ENCODE results near the gene ACOXL.

Gene ACOXL

GRCh38 chr2:111105926-111106325 lies 373.6 kb downstream of the ACOXL start:
- TF ChIP-seq CTCF (IDR thresholded peaks at IDR 0.05; ENCODE audit: insufficient read depth, low read depth, low read length, missing control alignments), result no peak
- DNase-seq (ENCODE audit: low read depth), result no peak

GRCh38 chr2:111106706-111107105 lies 374.3 kb downstream of the ACOXL start:
- peak; percentile 18 for DNase-seq (ENCODE audit: low read depth)

More at GRCh38 chr2:111105926-111106325, 373.6 kb downstream of the ACOXL start:
- no peak overlapping the region for H3K4me3 ChIP-seq (ENCODE audit: low read length)

GRCh38 chr2:111108745-111109271 lies 376.4 kb downstream of the ACOXL start:
- no peak for TF ChIP-seq CTCF (IDR thresholded peaks at IDR 0.05; ENCODE audit: insufficient read depth, low read depth, low read length, missing control alignments)
- no peak overlapping the region for H3K4me3 ChIP-seq (ENCODE audit: low read length)
- peak; percentile 44 for DNase-seq (ENCODE audit: low read depth)

More at GRCh38 chr2:111106706-111107105, 374.3 kb downstream of the ACOXL start:
- H3K4me3 ChIP-seq (ENCODE audit: low read length), result no peak overlapping the region
- no peak for TF ChIP-seq CTCF (IDR thresholded peaks at IDR 0.05; ENCODE audit: insufficient read depth, low read depth, low read length, missing control alignments)

GRCh38 chr2:111111101-111111755 lies 378.9 kb downstream of the ACOXL start:
- peak; percentile 24 for DNase-seq (ENCODE audit: low read depth)
- no peak overlapping the region for H3K4me3 ChIP-seq (ENCODE audit: low read length)
- no peak for TF ChIP-seq CTCF (IDR thresholded peaks at IDR 0.05; ENCODE audit: insufficient read depth, low read depth, low read length, missing control alignments)

GRCh38 chr2:111113838-111114237 lies 381.5 kb downstream of the ACOXL start:
- DNase-seq (ENCODE audit: low read depth), result no peak
- no peak for TF ChIP-seq CTCF (IDR thresholded peaks at IDR 0.05; ENCODE audit: insufficient read depth, low read depth, low read length, missing control alignments)
- H3K4me3 ChIP-seq (ENCODE audit: low read length), result no peak overlapping the region

GRCh38 chr2:111116011-111116746 lies 383.8 kb downstream of the ACOXL start:
- H3K4me3 ChIP-seq (ENCODE audit: low read length), result no peak overlapping the region
- no peak for DNase-seq (ENCODE audit: low read depth)
- no peak for TF ChIP-seq CTCF (IDR thresholded peaks at IDR 0.05; ENCODE audit: insufficient read depth, low read depth, low read length, missing control alignments)

Measured in epithelial cell of esophagus (primary cell).